Jurkat, Clone E6-1 (cell line): ENCODE results near the gene ABITRAM. TPM values are rescaled to one million over a fixed set of nuclear protein-coding genes. Genes with fewer than 3 reads are reported as not detected.
"Not testable (repeated sequence)": the region's sequence is repeated elsewhere in the genome, so short reads cannot be mapped to it uniquely, and the experiment has no call there.

Source experiments
- DNase-seq: peaks from one replicate; pipeline ENCODE4 v3.0.0-alpha.2; 2011; ENCODE audit warnings: low read depth, low spot score
- H3K4me3 ChIP-seq: 2 replicates; pipeline ENCODE4 v1.5.1; 2011; ENCODE audit warnings: mild to moderate bottlenecking, low read length, control low read depth, moderate library complexity
- polyA plus RNA-seq: library from polyadenylated mRNA; unstranded; fragments of >200 nt; gene quantifications from one replicate; pipeline ENCODE4 v1.2.1, GENCODE V29; 2012; ENCODE audit warnings: missing spikeins; ENCODE audit not compliant: insufficient read length, insufficient read depth

The ABITRAM gene, protein sequence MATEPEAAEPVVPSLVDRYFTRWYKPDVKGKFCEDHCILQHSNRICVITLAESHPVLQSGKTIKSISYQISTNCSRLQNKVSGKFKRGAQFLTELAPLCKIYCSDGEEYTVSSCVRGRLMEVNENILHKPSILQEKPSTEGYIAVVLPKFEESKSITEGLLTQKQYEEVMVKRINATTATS
- polyA plus RNA-seq, result 17.4 TPM

DNA sequence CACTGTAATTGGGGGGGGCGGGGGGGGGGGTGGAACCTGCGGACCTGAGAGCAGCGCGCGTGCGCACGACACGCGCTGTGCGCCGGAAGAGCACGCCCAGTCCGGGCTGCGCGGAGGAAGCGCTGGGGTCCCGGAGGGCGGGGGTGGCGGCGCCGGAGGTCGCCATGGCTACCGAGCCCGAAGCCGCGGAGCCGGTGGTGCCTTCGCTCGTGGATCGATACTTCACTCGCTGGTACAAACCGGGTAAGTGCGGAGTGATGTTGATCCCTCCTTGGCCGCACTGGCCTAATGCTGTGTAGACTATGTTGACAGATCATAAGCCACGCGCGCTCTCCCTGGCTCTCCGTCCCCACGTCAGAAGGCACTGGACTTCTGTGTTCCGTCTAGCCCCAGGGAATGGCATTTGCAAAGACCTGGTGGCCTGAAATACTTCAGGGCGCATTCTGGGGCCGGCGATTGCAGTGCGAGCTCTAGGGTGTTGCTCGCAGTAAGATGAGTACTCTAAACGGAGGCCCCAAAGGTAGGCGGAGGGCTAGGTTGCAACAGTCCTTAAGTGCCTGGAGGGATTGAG lies at the start of gene ABITRAM:
Gene ABITRAM (plus strand): TSS at position 78 of the 571 bp plus-strand sequence. CDS start 87 bp downstream, at position 165.
- peak within 1 kb of the TSS; percentile 97 for H3K4me3 ChIP-seq
- DNase-seq, result peak; percentile 78

DNA sequence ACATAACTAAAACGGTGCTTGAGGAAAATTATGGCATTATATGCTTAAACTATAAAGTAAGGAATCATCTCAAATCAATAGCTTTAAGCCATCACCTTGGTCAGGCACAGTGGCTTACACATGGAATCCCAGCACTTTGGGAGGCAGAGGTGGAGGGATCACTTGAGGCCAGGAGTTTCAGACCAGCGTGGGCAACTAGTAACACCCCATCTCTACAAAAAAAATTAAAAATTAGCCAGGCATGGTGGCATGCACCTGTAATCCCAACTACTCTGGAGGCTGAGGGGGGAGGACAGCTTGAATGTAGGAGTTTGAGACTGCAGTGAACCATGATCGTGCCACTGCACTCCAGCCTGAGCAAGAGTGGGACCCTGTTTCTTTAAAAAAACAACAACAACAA lies 49.5 kb upstream of the ABITRAM start:
- no peak for DNase-seq
- no peak overlapping the region for H3K4me3 ChIP-seq

DNA sequence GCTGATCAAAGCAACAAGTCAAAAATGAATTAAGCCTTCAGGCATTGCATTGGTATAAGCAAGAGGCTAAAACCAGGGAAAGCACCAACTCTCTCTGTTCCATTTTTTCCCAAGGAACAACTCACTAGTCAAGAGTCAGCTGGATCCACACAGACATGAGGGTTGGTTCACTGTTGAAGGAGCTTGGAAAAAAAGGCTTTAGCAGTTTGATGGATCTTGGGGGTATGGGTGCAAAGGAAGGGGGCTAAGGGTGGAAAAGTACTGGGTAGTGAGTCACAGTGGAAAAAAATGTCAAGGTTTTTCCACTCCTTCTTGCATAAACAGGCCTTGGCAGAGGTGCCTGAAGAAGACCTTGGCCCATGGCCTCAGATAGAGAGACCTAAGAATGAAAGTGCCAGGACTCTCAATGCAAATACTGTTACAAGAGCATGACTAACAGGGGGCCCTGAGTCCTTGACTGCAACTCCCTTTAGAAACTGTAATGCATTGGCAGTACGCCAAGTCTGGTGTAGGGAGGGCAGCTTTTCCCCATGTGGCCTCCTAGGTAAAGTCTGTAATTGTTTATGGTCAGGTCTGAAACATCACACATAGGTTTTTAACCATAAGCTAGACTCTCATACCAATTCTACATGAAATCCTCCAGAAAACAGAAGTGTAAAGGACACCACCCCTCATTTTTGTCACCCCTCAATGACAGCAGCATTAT lies 48.4 kb upstream of the ABITRAM start:
- peak; percentile 24 for DNase-seq
- no peak overlapping the region for H3K4me3 ChIP-seq

DNA sequence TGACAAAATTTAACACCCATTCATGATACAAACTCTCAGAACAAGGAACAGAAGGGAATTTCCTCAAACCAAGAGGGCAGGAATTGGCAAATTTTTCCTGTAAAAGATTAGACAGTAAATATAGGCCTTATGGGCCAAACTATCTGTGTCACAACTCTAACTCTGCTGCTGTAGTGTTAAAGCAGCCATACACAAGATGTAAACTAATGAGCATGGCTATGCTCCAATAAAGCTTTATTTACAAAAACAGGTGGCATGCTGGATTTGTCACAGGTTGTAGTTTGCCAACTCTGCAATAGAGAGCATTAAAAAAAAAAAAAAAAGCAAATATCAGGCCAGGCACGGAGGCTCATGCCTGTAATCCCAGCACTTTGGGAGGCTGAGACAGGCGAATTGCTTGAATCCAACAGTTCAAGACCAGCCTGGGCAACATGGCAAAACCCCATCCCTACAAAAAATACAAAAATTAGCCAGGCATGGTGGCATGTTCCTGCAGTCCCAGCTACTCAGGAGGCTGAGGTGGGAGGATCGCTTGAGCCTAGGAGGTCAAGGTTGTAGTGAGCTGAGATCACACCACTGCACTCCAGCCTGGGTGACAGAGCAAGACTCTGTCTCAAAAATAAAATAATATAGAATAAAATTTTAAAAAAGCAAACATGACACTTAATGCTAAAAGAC lies 47.5 kb upstream of the ABITRAM start:
- not testable (repeated sequence) for H3K4me3 ChIP-seq, DNase-seq

DNA sequence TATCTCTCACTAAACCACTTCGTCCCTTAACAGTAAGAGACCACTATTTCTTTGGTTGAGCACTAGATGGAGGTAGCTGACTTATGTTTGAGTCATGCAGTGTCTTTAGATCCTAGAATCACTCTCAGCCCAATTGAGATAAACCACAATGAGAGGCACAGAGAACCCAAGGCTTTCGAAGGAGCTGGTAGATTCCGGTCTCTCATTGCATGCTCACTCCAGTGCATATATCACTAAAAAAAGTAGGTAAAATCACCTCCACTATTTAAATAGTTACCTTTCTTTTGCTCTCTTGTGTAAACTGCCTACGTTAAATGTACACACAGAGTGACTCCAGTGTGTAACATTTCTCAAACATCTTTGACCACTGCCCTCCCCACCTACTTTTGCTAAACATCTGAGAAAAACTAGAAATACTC lies 44.5 kb upstream of the ABITRAM start:
- H3K4me3 ChIP-seq, result no peak overlapping the region
- DNase-seq, result no peak

DNA sequence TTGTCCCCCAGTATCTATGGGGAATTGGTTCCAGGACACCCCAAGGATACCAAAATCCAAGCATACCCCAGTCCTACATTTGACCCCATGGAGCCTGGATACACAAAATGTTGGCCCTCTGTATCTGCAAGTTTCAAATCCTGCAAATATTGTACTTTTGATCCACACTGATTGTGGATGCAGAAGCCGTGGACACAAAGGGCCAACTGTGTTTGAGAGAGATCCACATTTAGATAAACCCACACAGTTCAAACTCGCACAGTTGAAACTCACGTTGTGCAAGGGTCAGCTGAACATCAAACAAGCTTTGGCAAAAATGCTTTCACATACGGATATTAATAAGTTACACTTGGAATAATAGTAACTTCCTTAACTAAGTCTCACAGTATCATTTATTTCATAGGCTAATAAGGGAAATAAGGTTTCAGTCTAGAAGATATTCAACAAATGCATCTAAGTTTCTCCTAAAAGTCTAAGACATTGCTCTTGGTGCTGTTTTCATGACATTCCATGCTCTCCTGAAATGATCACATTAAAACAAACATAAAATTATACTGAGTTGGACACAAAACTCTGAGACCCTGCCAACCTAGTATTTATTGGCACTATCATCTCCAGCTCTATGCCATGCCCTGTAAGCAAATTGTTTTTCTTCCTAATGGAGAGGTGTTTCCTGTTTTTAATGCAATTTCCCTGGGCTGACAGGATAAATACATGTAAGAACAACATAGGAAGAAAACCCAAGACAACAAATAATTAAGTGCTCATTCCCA lies 39.8 kb upstream of the ABITRAM start:
- no peak overlapping the region for H3K4me3 ChIP-seq
- DNase-seq, result no peak

DNA sequence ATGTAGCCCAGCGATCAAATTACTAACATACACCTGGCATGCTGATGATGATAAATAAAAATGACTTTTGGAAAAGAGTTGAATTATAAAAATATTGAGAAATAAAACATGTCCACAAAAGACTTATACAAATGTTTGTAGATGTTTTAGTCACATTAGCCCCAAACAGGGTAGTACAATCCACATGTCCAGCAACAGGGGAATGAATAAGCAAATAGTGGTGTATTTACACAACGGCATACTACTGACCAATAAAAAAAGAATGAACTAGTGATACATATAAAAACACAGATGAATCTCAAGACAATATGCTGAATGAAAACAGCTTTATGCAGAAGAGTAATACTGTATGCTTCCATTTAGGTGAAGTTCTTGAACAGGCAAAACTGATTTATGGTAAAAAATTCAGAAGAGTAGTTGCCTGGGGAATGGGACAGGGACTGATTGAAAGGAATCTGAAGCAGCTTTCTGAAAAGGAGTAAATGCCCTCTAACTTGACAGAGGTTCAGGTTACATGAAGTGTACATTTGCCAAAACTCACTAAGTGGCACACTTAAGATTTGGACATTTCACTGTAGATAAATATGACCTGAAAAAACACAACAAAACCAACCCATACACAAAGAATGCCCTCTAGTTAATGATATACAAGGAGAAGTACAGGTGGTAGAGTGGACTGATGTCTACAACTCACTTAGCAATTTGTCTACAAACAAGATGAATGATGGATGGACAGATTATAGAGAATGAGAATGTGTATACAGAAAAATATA lies 36.7 kb upstream of the ABITRAM start:
- H3K4me3 ChIP-seq, result no peak overlapping the region
- no peak for DNase-seq

DNA sequence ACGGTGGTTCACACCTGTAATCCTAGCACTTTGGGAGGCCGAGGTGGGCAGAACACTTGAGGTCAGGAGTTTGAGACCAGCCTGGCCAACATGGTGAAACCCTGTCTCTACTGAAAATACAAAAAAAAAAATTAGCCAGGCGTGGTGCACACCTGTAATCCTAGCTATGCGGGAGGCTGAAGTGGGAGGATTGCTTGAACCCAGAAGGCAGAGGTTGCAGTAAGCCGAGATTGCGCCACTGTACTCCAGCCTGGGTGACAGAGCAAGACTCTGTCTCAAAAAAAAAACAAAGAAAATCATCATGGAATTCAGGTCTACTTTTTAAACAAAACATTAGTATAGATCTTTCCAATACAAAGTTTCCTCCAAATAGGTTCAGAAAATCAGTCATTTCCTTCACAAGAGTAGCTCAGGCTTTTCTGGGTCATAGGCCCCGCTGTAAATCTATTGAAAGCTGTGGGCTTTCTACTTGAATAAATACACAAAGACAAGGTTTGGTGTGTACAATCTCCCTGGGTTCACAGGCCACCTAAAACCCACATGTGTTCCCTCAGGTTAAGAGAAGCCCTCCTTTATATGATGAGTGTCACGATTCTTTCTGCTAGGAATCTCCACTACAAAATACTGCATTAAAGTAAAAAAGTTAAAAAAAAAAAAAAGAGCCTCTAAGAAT lies 35.0 kb upstream of the ABITRAM start:
- not testable (repeated sequence) for H3K4me3 ChIP-seq, DNase-seq

DNA sequence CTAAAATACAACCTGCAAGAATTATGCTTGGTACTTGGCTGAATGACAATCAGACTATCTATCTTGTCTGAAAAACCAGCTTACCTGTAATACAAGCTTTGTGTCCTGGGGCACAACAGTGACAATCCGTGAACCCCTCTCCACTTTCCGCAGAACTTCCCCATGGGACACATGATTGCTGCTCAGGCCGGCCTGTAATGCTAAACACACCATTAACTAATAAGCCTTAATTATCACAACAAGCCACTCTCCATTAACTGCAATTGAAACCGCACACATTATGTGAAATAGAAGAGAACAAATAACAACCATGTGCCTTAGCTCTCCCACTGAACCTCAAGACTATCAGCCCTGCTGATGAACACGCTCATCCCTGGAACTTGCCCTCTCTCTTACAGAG lies 34.0 kb upstream of the ABITRAM start:
- no peak for DNase-seq

DNA sequence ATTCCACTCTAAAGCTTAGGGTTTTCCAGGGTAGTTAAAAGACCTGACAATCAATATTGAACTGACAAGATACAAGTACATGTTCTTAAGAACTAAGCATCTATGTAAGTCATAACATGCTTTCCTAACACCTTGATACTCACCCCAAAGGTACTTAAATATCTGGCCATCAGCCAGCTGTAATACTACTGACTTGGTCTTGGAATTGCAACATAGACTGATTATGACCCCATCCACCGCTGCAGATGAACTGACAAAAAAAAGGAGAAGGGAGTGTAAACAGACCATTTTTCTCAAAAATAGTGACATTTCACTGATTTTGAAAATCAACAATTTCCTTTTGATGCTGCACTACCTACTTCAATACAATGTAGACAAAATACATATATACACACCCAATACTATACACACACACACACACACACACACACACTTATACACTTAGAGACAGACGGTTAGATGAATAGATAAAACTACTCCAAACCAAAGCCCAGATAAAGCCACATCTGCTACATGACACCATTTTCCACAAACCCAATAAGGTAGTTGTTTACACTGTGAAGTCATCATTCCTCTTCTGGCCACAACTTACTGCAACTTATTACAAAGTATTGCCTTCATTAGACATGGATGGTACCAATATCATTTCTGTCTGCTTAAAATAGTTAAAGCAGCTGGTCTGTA lies 30.6 kb upstream of the ABITRAM start:
- H3K4me3 ChIP-seq, result no peak overlapping the region
- DNase-seq, result no peak

More for the DNA sequence above, 34.0 kb upstream of the ABITRAM start:
- no peak overlapping the region for H3K4me3 ChIP-seq

DNA sequence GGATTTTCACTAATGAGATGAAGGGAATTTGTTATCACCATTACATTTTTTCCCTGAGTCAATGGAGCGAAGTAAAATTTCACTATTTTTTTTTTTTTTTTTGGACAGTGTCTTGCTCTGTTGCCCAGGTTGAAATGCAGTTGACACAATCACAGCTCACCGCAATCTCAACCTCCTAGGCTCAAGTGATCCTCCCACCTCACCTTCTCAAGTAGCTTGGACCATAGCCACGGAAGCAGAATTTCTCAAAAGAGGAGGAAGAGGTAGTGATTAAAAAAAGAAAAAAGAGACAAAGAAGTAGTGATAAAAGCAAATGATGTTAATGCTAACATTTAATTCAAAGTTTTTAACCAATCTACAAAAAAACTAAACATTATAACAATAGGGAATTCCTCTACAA lies 30.0 kb upstream of the ABITRAM start:
- no peak for DNase-seq
- no peak overlapping the region for H3K4me3 ChIP-seq

DNA sequence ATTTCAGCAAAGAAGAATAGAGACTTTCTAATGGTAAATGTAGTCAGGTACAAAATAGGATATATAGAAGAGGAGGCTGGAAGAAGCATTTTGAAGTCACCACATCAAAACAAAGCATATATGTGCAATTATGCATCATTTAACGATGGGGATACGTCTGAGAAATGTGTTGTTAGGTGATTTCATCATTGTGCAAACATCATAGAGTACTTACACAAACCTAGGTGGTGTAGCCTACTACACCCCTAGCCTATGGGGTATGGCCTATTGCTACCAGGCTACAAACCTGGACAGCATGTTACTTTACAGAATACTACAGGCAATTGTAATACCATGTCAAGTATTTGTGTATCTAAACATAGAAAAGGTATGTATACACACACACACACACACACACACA lies 28.7 kb upstream of the ABITRAM start:
- no peak for DNase-seq
- H3K4me3 ChIP-seq, result no peak overlapping the region

DNA sequence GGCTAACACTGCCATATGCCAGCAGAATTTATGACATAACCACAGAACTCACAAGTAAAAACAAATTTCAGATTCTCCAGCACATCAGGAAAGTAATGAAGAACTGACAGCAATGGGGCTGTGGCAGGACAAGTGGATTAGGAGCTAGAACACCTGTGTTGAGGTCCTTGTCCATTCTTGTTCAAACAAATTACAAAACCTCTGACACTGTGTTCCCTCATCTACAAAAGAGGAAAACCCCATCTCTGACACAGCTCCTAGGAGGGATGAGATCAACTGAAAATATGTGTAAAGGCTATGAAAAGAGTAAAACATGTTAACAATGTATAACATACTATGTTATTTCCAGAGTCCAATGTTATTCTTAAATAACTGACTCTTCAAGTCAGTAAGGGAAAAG lies 23.8 kb upstream of the ABITRAM start:
- no peak for DNase-seq
- H3K4me3 ChIP-seq, result no peak overlapping the region

DNA sequence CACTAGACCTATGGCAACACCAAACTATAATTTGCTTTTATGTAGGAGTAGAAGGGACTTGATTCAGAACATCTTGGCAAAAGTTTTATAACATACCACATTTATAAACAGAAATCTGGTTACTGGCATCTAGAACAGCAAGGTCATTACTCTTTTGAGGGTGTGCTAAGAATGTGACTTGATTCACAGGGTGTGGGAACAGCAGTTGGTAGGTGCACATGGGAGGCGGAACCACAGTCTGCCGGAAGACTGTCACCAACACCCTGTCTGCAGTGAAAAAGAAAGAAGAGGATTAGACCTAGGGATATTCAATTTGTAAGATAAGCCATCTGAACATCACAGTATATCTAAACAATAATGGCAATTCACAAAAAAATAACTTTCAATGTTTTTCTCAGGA lies 23.3 kb upstream of the ABITRAM start:
- H3K4me3 ChIP-seq, result no peak overlapping the region
- DNase-seq, result no peak

DNA sequence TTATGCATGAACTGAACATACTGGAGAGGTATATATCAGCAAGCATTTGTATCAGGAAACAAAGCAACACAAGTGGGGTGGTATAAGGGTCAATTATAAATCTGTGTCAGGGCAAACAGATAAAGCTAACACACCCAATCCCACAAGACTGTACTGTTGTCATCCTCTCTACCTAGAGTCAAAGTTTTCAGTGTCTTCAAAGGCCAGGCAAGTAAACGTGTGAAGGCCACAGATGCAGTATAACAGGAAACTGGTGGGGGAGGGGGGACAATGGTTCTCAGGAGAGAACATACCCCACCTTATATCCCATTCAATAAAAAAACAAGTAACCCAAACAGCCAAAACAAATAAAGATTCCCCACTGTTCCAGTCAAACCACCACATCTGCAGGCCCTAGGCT lies 22.4 kb upstream of the ABITRAM start:
- DNase-seq, result peak; percentile 74

DNA sequence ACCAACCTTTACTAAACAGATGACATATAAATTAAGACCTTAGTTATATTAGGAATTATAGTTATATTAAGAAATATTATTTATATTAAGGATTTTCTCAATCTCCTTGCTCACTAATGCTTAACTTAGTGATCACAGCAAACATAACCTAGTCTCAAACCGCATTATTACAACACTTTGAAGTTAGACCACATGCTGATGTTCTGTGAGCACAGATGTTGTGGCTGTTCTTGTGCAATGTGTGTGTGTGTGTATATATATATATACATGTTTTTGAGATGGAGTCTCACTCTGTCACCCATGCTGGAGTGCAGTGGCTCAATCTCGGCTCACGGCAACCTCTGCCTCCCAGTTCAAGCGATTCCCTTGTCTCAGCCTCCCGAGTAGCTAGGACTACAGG lies 20.8 kb upstream of the ABITRAM start:
- no peak overlapping the region for H3K4me3 ChIP-seq
- DNase-seq, result peak; percentile 77

More for the DNA sequence above, 22.4 kb upstream of the ABITRAM start:
- no peak overlapping the region for H3K4me3 ChIP-seq

DNA sequence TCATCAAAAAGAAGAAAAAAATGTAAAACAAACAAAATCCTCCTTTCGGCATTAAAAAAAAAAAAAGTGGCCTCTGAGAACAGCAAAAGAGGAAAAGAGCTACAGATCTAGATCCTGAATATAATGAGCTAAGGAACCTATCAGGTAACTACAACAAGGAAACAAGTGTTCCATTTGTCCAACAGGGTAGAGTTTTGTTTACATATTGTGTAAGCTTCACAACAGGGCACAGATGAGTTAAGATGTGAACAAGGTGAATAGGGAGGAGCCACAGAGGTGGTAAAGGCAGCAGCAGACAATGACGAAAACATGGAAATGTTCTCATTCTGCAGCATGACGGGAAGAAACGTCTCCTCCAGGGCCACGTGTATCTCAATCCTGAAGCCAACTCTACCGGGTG lies 14.7 kb upstream of the ABITRAM start:
- no peak overlapping the region for H3K4me3 ChIP-seq
- no peak for DNase-seq
